OCI-LY1 (cell line): ENCODE data around the gene QKI.

Source experiments
- H2AFZ ChIP-seq: fragments of 200-600 bp; sonication (generic), shearing (Covaris generic); 2 replicates; pipeline ENCODE4 v1.6.0; 2014; ENCODE audit warnings: antibody characterized with exemption, mild to moderate bottlenecking, low read length
- H3F3A ChIP-seq: fragments of 200-600 bp; sonication (generic), shearing (Covaris generic); 2 replicates; pipeline ENCODE4 v1.6.0; 2014; ENCODE audit warnings: mild to moderate bottlenecking, antibody characterized with exemption, low read length, moderate library complexity; ENCODE audit not compliant: insufficient read depth
- H3K27ac ChIP-seq: fragments of 200-600 bp; sonication (generic); 2 replicates; pipeline ENCODE4 v1.5.1; 2014; ENCODE audit warnings: low read length, mixed run types, mild to moderate bottlenecking, low read depth; ENCODE audit not compliant: poor library complexity, severe bottlenecking
- H3K27me3 ChIP-seq: fragments of 200-600 bp; sonication (generic); 2 replicates; pipeline ENCODE4 v1.6.0; 2014; ENCODE audit warnings: antibody characterized with exemption, mild to moderate bottlenecking, low read length, moderate library complexity; ENCODE audit not compliant: insufficient read depth
- H3K36me3 ChIP-seq: fragments of 200-600 bp; sonication (generic); 2 replicates; pipeline ENCODE4 v1.6.1; 2014; ENCODE audit warnings: mild to moderate bottlenecking, antibody characterized with exemption, low read length, moderate library complexity, mixed read lengths; ENCODE audit not compliant: insufficient read depth
- H3K4me1 ChIP-seq: fragments of 200-600 bp; sonication (generic); 2 replicates; pipeline ENCODE4 v1.5.1; 2014; ENCODE audit warnings: mild to moderate bottlenecking, low read length, moderate library complexity; ENCODE audit not compliant: insufficient read depth, severe bottlenecking
- H3K4me2 ChIP-seq: fragments of 200-600 bp; sonication (generic), shearing (Covaris generic); 2 replicates; pipeline ENCODE4 v1.6.1; 2014; ENCODE audit warnings: low read length
- H3K4me3 ChIP-seq: fragments of 200-600 bp; sonication (generic); 2 replicates; pipeline ENCODE4 v1.5.1; 2014; ENCODE audit warnings: low read length, low read depth, mild to moderate bottlenecking, mixed read lengths; ENCODE audit not compliant: poor library complexity, severe bottlenecking
- H3K79me2 ChIP-seq: fragments of 200-600 bp; shearing (Covaris generic); 2 replicates; pipeline ENCODE4 v1.6.1; 2016; ENCODE audit warnings: mixed run types, low read length, mixed read lengths; ENCODE audit not compliant: insufficient read depth
- H3K9ac ChIP-seq: fragments of 200-600 bp; sonication (generic), shearing (Covaris generic); 2 replicates; pipeline ENCODE4 v1.6.1; 2014; ENCODE audit warnings: mild to moderate bottlenecking, low read length, mixed read lengths
- H3K9me2 ChIP-seq: fragments of 200-600 bp; sonication (generic), shearing (Covaris generic); 2 replicates; pipeline ENCODE4 v1.6.1; 2014; ENCODE audit warnings: low read depth, mild to moderate bottlenecking, low read length, mixed read lengths
- H3K9me3 ChIP-seq: fragments of 200-600 bp; shearing (Covaris generic); 2 replicates; pipeline ENCODE4 v1.6.1; 2014; ENCODE audit warnings: low read length, mixed read lengths
- H4K20me1 ChIP-seq: fragments of 200-600 bp; sonication (generic), shearing (Covaris generic); 2 replicates; pipeline ENCODE4 v1.6.0; 2016; ENCODE audit warnings: mild to moderate bottlenecking, low read length; ENCODE audit not compliant: insufficient read depth
- CTCF ChIP-seq: fragments of 200-600 bp; sonication (generic), shearing (Covaris generic); IDR thresholded peaks from 2 replicates; pipeline ENCODE4 v1.5.1; 2017; ENCODE audit warnings: mild to moderate bottlenecking, antibody characterized with exemption, low read length, moderate library complexity, mixed read lengths
- EZH2 ChIP-seq: fragments of 200-600 bp; sonication (generic), shearing (Covaris generic); IDR thresholded peaks from 2 replicates; pipeline ENCODE4 v1.8.0; 2017; ENCODE audit warnings: borderline replicate concordance, mixed run types, mild to moderate bottlenecking, antibody characterized with exemption, low read length, moderate library complexity, mixed read lengths

QKI gene

GRCh38 chr6:163371129-163371528 lies 43.4 kb upstream of the QKI start:
- Histone ChIP-seq H3K27ac (no peak overlapping the region), H2AFZ (no peak overlapping the region), H3K9me3 (no peaks in the 10 kb centered on the region), H3K4me3 (no peak overlapping the region), H3K9me2 (no peaks in the 10 kb centered on the region), H4K20me1 (no peaks in the 10 kb centered on the region), H3K9ac (no peak overlapping the region), H3K79me2 (no peaks in the 10 kb centered on the region), H3F3A (no peaks in the 10 kb centered on the region), H3K36me3 (no peaks in the 10 kb centered on the region), H3K27me3 (no peaks in the 10 kb centered on the region), H3K4me2 (no peak overlapping the region), H3K4me1 (no peaks in the 10 kb centered on the region)
- no peak for TF ChIP-seq EZH2
- no peak for TF ChIP-seq CTCF

- Histone ChIP-seq H3K79me2 (no peaks in the 10 kb centered on the region), H3K4me2 (no peak overlapping the region), H3K9me2 (no peaks in the 10 kb centered on the region), H3K4me3 (no peak overlapping the region), H3K9ac (no peak overlapping the region), H3F3A (no peaks in the 10 kb centered on the region), H3K36me3 (no peaks in the 10 kb centered on the region), H3K4me1 (no peaks in the 10 kb centered on the region), H4K20me1 (no peaks in the 10 kb centered on the region), H3K9me3 (no peaks in the 10 kb centered on the region), H3K27ac (no peak overlapping the region), H3K27me3 (no peaks in the 10 kb centered on the region), H2AFZ (no peak overlapping the region)
- TF ChIP-seq EZH2 (no peak), CTCF (no peak)
These were observed 41.3 kb upstream of the QKI start for GRCh38 chr6:163373240-163373639.

- Histone ChIP-seq H3K27me3 (no peaks in the 10 kb centered on the region), H3K9ac (no peak overlapping the region), H3K79me2 (no peaks in the 10 kb centered on the region), H3K9me2 (no peaks in the 10 kb centered on the region), H3K4me2 (no peak overlapping the region), H3K27ac (no peak overlapping the region), H3F3A (no peaks in the 10 kb centered on the region), H3K36me3 (no peaks in the 10 kb centered on the region), H3K4me1 (no peaks in the 10 kb centered on the region), H3K9me3 (no peaks in the 10 kb centered on the region), H2AFZ (no peak overlapping the region), H3K4me3 (no peak overlapping the region), H4K20me1 (no peaks in the 10 kb centered on the region)
- TF ChIP-seq CTCF (no peak), EZH2 (no peak)
These were observed 39.2 kb upstream of the QKI start for GRCh38 chr6:163375361-163375760.
